Endothelial cell of umbilical vein (primary cell): ENCODE results near the gene EPHA4.

Experiments used
- CTCF ChIP-seq, 2 donors: IDR thresholded peaks; 1 replicate in 1 of 2; 2 replicates in 1 of 2; pipeline ENCODE4 v1.5.1; 2011; ENCODE audit warnings: low read length in 2 of 2, mild to moderate bottlenecking in 2 of 2, moderate library complexity in 2 of 2, control low read depth in 1 of 2, inconsistent platforms in 1 of 2, low read depth in 1 of 2; ENCODE audit not compliant: insufficient read depth in 1 of 2; ENCODE audit errors: extremely low read depth in 1 of 2
- FOS ChIP-seq: IDR thresholded peaks from 2 replicates; pipeline ENCODE4 v1.6.1; 2011; ENCODE audit warnings: mild to moderate bottlenecking, low read length, moderate library complexity, borderline replicate concordance; ENCODE audit not compliant: insufficient read depth
- MAX ChIP-seq: IDR thresholded peaks from 2 replicates; pipeline ENCODE4 v1.6.1; 2011; ENCODE audit not compliant: insufficient read depth, insufficient read length

- TF ChIP-seq FOS (no peak), MAX (no peak), CTCF (IDR thresholded peaks at IDR 0.05; ENCODE audit: extremely low read depth in 1 of 2, insufficient read depth in 1 of 2, low read depth in 1 of 2, low read length in 2 of 2) (no peak)
These were observed 107.1 kb downstream of the EPHA4 start for GRCh38 chr2:221464971-221465370.
